ENCODE results near the gene ST6GALNAC4. TPM values are rescaled to one million over a fixed set of nuclear protein-coding genes. Genes with fewer than 3 reads are reported as not detected.
A peak's percentile ranks its signal among the peaks of the same experiment; 100 is the strongest.

The ST6GALNAC4 gene
- total RNA-seq, 1 experiment from 2014 or later, result 15.4 TPM

GRCh38 chr9:127944586-127945218, 27.9 kb upstream of the ST6GALNAC4 start:
- H3K4me2 ChIP-seq (ENCODE audit: insufficient read depth, insufficient read length, low read length), result no peak overlapping the region
- Mint-ChIP-seq H3K9me3 (no peaks in the 10 kb centered on the region), H3K27me3 (ENCODE audit: low read depth) (no peaks in the 10 kb centered on the region), H3K36me3 (ENCODE audit: insufficient read depth in 1 of 3, low read depth in 3 of 3) (peaks cover 10 to 54% (median 47%) of the 10 kb centered on the region in 3 experiments; a peak in 6 of 7 replicates), H3K4me3 (no peak overlapping the region), H3K27ac (peak overlapping the region in 1 of 3 experiments; percentile 75; a peak in 1 of 7 replicates), H3K4me1 (peaks cover 8 to 33% of the 10 kb centered on the region in 2 experiments)
- H3K79me1 ChIP-seq (ENCODE audit: insufficient read depth, low read depth, low read length, poor library complexity, severe bottlenecking), result no peaks in the 10 kb centered on the region
- H3K4ac ChIP-seq (ENCODE audit: low read depth, low read length), result no peak overlapping the region
- H3K4me1 ChIP-seq (ENCODE audit: insufficient read depth, low read length), result no peaks in the 10 kb centered on the region
- H3K79me2 ChIP-seq (ENCODE audit: insufficient read depth, low read length), result no peaks in the 10 kb centered on the region
- TF ChIP-seq CTCF (conservative IDR thresholded peaks at IDR 0.05), result no peak
- no peak overlapping the region for H3K27ac ChIP-seq (ENCODE audit: insufficient read length, low read depth, low read length)
- no peak overlapping the region for H3K9ac ChIP-seq (ENCODE audit: extremely low read depth, insufficient read length, low read length)
- no peaks in the 10 kb centered on the region for H3K27me3 ChIP-seq (ENCODE audit: insufficient read depth, low read length)
- no peaks in the 10 kb centered on the region for H4K20me1 ChIP-seq (ENCODE audit: control insufficient read depth, insufficient read depth, insufficient read length)
- WGBS (ENCODE audit: extremely low coverage, insufficient read length, low lambda C conversion rate), result no CpG with 5 or more reads among the region's 38 CpGs
- no peaks in the 10 kb centered on the region for H3K23me2 ChIP-seq (ENCODE audit: insufficient read length, low read depth, low read length, poor library complexity, severe bottlenecking)
- no peak overlapping the region for H4K5ac ChIP-seq (ENCODE audit: insufficient read length, low read depth, low read length)
- no peak overlapping the region for H3K14ac ChIP-seq (ENCODE audit: insufficient read depth, low read length)
- no peak overlapping the region for H3K18ac ChIP-seq (ENCODE audit: insufficient read length, low read depth, low read length)
- no peak overlapping the region for H2BK120ac ChIP-seq (ENCODE audit: low read depth, low read length, poor library complexity, severe bottlenecking)
- no peak overlapping the region for H4K91ac ChIP-seq (ENCODE audit: insufficient read length, low read depth, low read length)
- H4K8ac ChIP-seq (replicated peaks; ENCODE audit: insufficient read length, low read depth, low read length), result no peak overlapping the region
- no peak overlapping the region for H2BK15ac ChIP-seq (ENCODE audit: low read depth, low read length)
- H3K23ac ChIP-seq (ENCODE audit: insufficient read length, low read depth, low read length), result no peak overlapping the region
- no peak overlapping the region for H2BK12ac ChIP-seq (ENCODE audit: insufficient read length, low read depth, low read length)
- no peak overlapping the region for H2AFZ ChIP-seq (ENCODE audit: low read length)
- H3T11ph ChIP-seq (ENCODE audit: low read length), result no peak overlapping the region
- H3K56ac ChIP-seq (ENCODE audit: insufficient read length, low read depth, low read length), result no peak overlapping the region
- H2BK5ac ChIP-seq (ENCODE audit: insufficient read length, low read length), result no peak overlapping the region
- H2AK5ac ChIP-seq (ENCODE audit: insufficient read length, low read length), result no peak overlapping the region
- H2BK20ac ChIP-seq (ENCODE audit: low read depth, low read length, poor library complexity, severe bottlenecking), result no peak overlapping the region
- no peaks in the 10 kb centered on the region for H3K9me3 ChIP-seq (ENCODE audit: control insufficient read depth, low read depth, low read length)
- DNase-seq, result no peak

All from H9 (cell line).